GM19099 (cell line): ENCODE results near the gene UGT1A7.

Source experiments
- POLR2A ChIP-seq: IDR thresholded peaks from 3 replicates; pipeline ENCODE4 v1.6.1; 2011; ENCODE audit warnings: low read depth; ENCODE audit not compliant: insufficient read length; ENCODE audit errors: extremely low read depth

UGT1A7 gene

DNA sequence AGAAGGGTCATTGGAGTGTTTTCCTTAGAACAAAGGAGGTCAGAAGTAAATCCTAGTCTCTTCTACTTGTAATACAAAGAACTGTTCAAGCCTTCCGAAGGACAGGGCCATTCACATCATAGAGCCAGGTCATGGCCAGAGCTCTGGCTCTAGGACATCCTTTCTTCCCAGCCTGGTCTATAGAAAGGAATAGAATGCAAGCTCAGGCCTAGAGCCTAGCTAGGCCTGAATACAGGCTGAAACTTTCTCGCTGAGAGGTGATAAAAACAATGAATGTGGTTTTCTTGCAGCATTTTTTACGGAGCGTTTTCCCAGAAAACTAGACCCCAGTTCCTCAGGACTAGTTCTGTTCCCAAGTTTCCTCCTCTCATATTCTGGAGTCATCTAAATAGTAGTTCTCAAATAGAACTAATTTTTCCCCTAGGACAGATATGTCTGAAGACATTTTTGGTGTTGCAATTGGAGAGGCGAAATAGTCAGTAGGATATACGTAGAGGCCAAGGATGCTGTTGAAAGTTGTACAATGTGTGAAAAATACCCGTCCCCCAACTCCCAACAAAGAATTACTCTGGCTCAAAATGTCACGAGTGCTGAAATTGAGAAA is 17.8 kb downstream of the UGT1A7 start:
- no peak for TF ChIP-seq POLR2A

- TF ChIP-seq POLR2A, result no peak
Measured at GRCh38 chr2:233700028-233700635, 18.4 kb downstream of the UGT1A7 start.

DNA sequence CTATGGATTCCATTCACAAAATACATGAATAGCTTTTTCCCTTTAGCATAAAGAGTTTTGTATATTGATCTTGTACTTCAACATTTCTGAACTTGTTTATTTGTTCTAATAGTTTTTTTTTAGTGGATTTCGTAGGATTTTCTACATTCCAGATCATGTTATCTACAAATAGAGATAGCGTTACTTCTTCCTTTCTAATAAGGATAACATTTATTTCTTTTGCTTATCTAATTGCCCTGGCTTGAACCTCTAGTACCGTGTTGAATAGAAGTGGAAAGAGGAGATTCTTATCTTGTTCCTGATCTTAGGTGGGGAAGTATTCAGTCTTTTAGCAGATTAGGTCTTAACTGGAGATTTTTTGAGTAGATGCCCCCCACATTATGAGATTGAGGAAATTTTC is 20.5 kb downstream of the UGT1A7 start:
- TF ChIP-seq POLR2A, result no peak

- no peak for TF ChIP-seq POLR2A
Measured at GRCh38 chr2:233705911-233706506, 24.3 kb downstream of the UGT1A7 start.

DNA sequence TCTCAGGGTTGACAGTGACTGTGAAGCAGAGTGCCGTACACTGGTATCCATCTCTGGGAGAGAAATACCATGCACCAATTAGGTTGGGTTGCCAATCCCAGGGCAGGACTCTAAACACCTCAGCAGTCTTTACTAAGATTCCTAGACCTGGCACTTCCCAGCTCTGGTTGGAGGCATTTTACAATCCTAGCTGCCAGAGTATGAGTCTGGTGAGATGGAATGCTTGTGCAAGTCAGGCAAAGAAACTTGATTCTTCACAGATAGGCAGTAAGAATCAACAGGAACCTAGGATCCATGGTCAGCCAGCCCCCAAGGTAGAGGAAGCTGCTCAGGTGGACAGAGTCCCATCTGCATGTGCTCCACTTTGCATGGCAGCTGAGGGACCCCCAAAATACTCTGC is 25.0 kb downstream of the UGT1A7 start:
- TF ChIP-seq POLR2A, result no peak

DNA sequence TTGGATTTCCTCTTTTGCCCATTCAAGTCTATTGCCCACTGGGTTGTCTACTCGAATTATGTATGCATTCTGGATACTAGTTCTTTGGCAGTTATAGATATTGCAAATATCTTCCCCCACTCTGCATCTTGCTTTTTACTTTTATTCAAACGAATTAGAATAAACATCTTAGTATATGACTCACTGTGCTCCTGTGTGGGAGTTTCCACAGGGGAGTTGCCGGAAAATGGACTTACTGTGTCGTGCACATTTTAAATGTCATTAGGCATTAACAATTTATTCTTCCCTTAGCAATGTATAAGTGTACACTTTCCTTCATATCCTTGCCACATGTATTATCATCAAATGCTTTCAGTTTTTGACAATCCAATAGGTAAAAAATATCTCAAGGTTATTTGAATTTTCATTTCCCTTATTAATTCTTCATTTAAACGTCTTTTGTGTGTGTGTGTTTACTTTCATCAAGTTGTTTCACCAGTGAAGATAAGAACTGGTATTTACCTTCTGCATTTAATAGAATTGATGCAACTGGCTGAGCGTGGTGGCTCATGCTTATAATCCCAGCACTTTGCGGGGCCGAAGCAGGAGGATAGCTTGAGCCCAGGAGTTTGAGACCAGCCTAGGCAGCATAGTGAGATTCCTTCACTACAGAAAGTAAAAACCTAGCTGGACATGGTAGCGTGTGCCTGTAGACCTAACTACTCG is 26.4 kb downstream of the UGT1A7 start:
- TF ChIP-seq POLR2A, result no peak

DNA sequence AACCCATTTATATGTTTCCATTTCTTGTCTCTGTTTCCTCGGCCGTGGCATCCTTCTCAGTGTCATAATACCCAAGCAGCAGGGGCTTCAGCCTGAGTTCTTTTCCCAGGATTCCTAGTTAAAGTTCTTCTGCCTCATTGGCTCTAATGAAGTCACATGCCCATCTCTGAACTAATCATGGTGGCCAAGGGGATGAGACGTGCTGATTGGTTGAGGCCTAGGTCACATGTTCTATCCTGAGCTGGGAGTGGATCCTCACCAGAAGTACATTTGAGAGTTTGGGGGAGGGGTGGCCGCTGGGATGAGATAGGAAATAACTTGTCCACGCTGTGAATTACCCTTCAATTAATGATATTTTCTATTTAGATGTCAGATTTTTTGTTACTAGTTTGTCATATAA is 27.2 kb downstream of the UGT1A7 start:
- TF ChIP-seq POLR2A, result no peak

DNA sequence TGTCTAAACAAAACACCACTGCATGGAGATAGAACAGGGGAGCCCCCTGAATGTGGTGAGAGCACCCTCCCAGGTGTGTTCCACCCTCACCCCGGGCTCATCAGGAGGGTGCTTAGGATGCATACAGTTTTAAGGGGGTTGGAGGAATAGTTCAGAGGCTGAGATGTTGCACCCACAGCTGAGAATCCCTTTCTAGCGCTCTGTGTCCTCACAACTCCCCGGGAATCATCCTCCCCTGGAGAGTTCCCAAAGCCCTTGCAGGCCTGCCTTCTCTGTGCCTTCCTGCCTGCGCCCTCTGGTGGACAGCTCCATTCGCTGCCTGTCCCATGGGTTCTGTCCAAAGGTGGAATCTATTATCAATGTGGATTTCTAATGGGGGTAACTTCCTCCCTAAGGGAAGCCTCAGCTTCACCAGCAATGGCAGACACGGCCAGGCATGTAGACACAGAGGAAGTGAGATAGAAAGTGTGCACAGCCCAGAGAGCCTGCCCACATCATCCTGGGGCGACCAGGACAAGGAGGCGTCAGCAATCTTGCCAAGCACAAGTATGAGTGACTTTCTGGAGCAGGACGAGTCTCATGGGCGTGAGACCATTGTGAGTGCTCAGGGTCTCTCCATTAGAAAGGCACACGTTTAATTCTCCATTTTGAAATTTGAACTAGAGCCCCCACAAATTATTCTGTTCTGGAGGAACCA is 29.8 kb downstream of the UGT1A7 start:
- TF ChIP-seq POLR2A, result no peak

- no peak for TF ChIP-seq POLR2A
Measured at GRCh38 chr2:233712611-233713261, 31.0 kb downstream of the UGT1A7 start, which contains the start of gene UGT1A5. TSS of gene UGT1A5 (plus strand) at chr2:233712907. CDS start at chr2:233712992, 85 bp downstream.

DNA sequence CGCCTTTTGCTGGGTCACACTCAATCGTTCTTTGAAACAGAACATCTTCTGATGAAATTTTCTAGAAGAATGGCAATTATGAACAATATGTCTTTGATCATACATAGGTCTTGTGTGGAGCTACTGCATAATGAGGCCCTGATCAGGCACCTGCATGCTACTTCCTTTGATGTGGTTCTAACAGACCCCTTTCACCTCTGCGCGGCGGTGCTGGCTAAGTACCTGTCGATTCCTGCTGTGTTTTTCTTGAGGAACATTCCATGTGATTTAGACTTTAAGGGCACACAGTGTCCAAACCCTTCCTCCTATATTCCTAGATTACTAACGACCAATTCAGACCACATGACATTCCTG is 31.5 kb downstream of the UGT1A7 start:
- TF ChIP-seq POLR2A, result no peak

- TF ChIP-seq POLR2A, result no peak
Measured at GRCh38 chr2:233714121-233714520, 32.4 kb downstream of the UGT1A7 start.

GRCh38 chr2:233718552-233718951 is 36.9 kb downstream of the UGT1A7 start, which contains the start of gene UGT1A4:
TSS of gene UGT1A4 (plus strand) at chr2:233718736. CDS start at chr2:233718821, 85 bp downstream.
- no peak for TF ChIP-seq POLR2A

- no peak for TF ChIP-seq POLR2A
Measured at GRCh38 chr2:233728723-233729301, 47.1 kb downstream of the UGT1A7 start, which contains the start of gene UGT1A3. TSS of gene UGT1A3 (plus strand) at chr2:233729042. CDS start at chr2:233729127, 85 bp downstream.

DNA sequence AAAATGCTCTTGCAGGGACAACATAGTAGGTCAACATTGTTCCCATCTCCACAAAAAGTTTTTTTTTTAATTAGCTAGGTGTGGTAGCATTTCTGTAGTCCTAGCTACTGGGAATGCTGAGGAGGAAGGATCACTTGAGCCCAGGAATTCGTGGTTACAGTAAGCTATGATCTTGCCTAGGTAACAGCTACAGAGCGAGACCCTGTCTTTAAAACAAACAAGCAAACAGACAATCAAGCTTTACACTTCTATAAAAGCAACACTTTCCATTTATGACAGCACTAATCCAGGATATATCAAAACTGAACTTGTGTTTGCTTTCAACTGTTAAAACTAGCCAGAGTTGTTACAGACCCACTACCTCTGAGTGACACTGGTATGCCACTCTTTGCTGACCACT is 59.2 kb downstream of the UGT1A7 start:
- TF ChIP-seq POLR2A, result no peak

DNA sequence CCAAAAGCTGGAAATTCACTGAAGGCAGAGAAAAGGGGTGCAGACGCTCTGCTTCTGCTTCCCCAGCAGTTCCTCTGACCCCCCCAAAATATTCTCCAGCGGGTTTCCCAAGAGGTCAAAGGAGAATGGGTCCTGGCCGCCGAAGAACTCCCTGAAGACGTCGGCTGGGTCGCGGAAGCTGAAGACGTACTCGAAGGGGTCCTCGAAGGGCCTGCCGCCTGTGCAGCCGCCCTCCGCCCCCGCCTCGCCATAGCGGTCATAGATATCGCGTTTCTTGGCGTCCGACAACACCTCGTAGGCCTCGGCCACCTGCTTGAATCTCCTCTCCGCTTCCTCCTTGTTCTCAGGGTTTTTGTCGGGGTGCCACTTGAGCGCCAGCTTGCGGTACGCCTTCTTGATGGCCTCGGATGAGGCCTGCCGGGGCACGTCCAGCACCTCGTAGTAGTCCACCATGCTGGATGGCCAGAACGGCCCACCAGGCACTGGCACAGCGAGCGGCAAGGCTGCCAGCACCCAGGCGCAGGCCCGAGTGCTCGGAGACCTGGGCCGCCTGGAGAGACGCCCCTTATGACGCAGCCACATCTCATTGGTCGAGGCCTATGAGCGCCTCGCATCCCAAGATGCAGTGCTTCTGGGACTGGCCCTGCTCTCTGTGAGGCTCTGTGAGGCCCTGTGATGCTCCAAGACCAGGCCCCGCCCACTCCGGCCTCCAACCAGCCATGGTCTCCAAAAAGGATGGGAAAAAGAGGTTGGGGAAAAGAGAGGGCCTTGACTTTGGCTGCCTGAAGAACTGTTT is 62.0 kb downstream of the UGT1A7 start:
- TF ChIP-seq POLR2A, result no peak
